Cardiac fibroblast (primary cell): ENCODE results near the gene SYT9.

ENCODE experiments used
- DNase-seq, 2 donors: peaks; one replicate each; pipeline versions ENCODE4 v3.0.0 to v3.0.0-alpha.2; 2010; ENCODE audit warnings: low read depth in 2 of 2
- H3K4me3 ChIP-seq, 2 donors: replicated peaks in 1 of 2; 1 replicate in 1 of 2; 2 replicates in 1 of 2; pipeline ENCODE4 v1.5.1; 2011; ENCODE audit warnings: low read depth in 2 of 2, low read length in 2 of 2, mild to moderate bottlenecking in 2 of 2, moderate library complexity in 1 of 2
- TF ChIP-seq, protein P1 (sequence below): IDR thresholded peaks from one replicate; pipeline ENCODE4 v1.5.1; 2011; ENCODE audit warnings: low read depth, mild to moderate bottlenecking, low read length, inconsistent platforms

Gene SYT9

GRCh38 chr11:7449841-7450214, 198.1 kb downstream of the SYT9 start:
- TF ChIP-seq, protein P1, sequence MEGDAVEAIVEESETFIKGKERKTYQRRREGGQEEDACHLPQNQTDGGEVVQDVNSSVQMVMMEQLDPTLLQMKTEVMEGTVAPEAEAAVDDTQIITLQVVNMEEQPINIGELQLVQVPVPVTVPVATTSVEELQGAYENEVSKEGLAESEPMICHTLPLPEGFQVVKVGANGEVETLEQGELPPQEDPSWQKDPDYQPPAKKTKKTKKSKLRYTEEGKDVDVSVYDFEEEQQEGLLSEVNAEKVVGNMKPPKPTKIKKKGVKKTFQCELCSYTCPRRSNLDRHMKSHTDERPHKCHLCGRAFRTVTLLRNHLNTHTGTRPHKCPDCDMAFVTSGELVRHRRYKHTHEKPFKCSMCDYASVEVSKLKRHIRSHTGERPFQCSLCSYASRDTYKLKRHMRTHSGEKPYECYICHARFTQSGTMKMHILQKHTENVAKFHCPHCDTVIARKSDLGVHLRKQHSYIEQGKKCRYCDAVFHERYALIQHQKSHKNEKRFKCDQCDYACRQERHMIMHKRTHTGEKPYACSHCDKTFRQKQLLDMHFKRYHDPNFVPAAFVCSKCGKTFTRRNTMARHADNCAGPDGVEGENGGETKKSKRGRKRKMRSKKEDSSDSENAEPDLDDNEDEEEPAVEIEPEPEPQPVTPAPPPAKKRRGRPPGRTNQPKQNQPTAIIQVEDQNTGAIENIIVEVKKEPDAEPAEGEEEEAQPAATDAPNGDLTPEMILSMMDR = no peak
- H3K4me3 ChIP-seq = no peak overlapping the region
- DNase-seq = no peak

DNA sequence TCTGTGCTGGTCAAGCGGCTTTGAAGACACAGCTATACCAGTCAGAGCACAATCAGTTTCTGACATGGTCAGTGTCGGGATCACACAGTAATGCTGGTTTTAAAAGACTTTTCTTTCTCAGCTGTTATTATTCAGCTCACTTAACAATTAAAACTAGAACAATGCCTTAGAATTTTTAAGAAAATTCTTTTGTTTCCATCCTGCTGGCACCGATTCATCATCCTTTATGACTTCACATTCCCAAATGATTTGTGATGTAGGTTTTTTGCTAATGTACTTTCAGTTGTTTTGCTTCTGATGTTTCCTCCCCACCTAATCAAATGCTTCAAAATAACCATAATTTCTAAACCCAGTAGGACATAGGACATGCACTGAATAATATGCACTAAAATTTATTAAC, 199.1 kb downstream of the SYT9 start:
- H3K4me3 ChIP-seq = no peak overlapping the region
- DNase-seq = peak in 1 of 2 donors; percentile 18
- TF ChIP-seq, protein P1 = no peak

- TF ChIP-seq, protein P1 = no peak
- H3K4me3 ChIP-seq = no peak overlapping the region
- DNase-seq = no peak
Observed at GRCh38 chr11:7451520-7451919, 199.8 kb downstream of the SYT9 start.

GRCh38 chr11:7451952-7452494, 200.3 kb downstream of the SYT9 start:
- TF ChIP-seq, protein P1 = no peak
- no peak for DNase-seq
- H3K4me3 ChIP-seq = no peak overlapping the region

GRCh38 chr11:7454854-7455253, 203.2 kb downstream of the SYT9 start:
- TF ChIP-seq, protein P1 = no peak
- no peak for DNase-seq
- no peak overlapping the region for H3K4me3 ChIP-seq

- H3K4me3 ChIP-seq = no peak overlapping the region
- TF ChIP-seq, protein P1 = no peak
- peak; percentile 20 to 55 for DNase-seq
Observed at GRCh38 chr11:7457211-7457610, 205.5 kb downstream of the SYT9 start.

DNA sequence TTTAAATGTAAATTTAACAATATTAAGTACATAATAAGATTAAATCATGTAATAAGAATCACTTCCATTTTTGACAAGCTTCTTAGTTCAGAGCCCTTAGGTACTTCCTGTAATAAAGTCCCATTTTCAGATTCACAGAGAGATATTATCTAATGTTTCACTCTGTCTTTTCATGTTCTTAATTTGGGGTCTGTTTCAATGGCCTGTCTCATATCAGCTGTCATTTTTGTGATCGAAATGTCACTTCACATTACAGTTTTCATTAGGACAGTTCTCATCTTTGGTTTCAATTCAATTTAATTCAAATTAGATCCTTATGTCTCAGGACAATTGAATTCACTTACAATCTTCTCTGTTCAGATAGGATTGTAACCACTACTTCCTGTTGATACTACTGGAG, 211.0 kb downstream of the SYT9 start:
- DNase-seq = no peak
- H3K4me3 ChIP-seq = no peak overlapping the region
- TF ChIP-seq, protein P1 = no peak
